Liver (tissue), 9 donors: ENCODE data around the gene DACH1. TPM values are rescaled to one million over a fixed set of nuclear protein-coding genes. Genes with fewer than 3 reads are reported as not detected.

Source experiments
- DNase-seq: peaks from one replicate; pipeline ENCODE4 v3.0.0-alpha.2; 2017; ENCODE audit warnings: low spot score
- H3K27ac ChIP-seq, 2 donors: one replicate each; pipeline ENCODE4 v1.7.0; 2013; ENCODE audit warnings: inconsistent platforms in 2 of 2, low read length in 2 of 2, control low read depth in 1 of 2, low read depth in 1 of 2, mild to moderate bottlenecking in 1 of 2
- H3K27me3 ChIP-seq, 4 donors: one replicate each; pipeline versions ENCODE4 v1.6.1 to v1.7.0; 2013; ENCODE audit warnings: low read length in 3 of 4, inconsistent platforms in 1 of 4, mild to moderate bottlenecking in 1 of 4, moderate library complexity in 1 of 4; ENCODE audit not compliant: control insufficient read depth in 4 of 4, insufficient read depth in 4 of 4
- H3K36me3 ChIP-seq, 4 donors: one replicate each; pipeline versions ENCODE4 v1.6.1 to v1.7.0; 2013; ENCODE audit warnings: low read length in 3 of 4, mild to moderate bottlenecking in 3 of 4, low read depth in 1 of 4, moderate library complexity in 1 of 4; ENCODE audit not compliant: control insufficient read depth in 4 of 4, insufficient read depth in 3 of 4
- H3K4me1 ChIP-seq, 4 donors: one replicate each; pipeline versions ENCODE4 v1.6.1 to v1.7.0; 2013; ENCODE audit warnings: low read length in 3 of 4, mild to moderate bottlenecking in 3 of 4, moderate library complexity in 1 of 4; ENCODE audit not compliant: control insufficient read depth in 4 of 4, insufficient read depth in 4 of 4
- H3K4me3 ChIP-seq, 3 donors: one replicate each; pipeline versions ENCODE4 v1.6.1 to v1.7.0; 2013; ENCODE audit warnings: low read length in 3 of 3, control low read depth in 1 of 3, low read depth in 1 of 3, mild to moderate bottlenecking in 1 of 3
- H3K9ac ChIP-seq, 2 donors: one replicate each; pipeline ENCODE4 v1.7.0; 2013; ENCODE audit warnings: low read length in 2 of 2, mild to moderate bottlenecking in 2 of 2, moderate library complexity in 2 of 2, control low read depth in 1 of 2, low read depth in 1 of 2
- H3K9me3 ChIP-seq, 4 donors: one replicate each; pipeline versions ENCODE4 v1.6.1 to v1.7.0; 2013; ENCODE audit warnings: low read length in 3 of 4; ENCODE audit not compliant: control insufficient read depth in 4 of 4
- ATF3 ChIP-seq: IDR thresholded peaks from 2 replicates; pipeline ENCODE4 v1.6.1; 2016; ENCODE audit warnings: antibody characterized with exemption
- CTCF ChIP-seq: fragments of 150-350 bp; IDR thresholded peaks from 2 replicates; pipeline ENCODE4 v1.5.1; 2017; ENCODE audit warnings: improper control_type of control experiment, low read depth, low read length; ENCODE audit not compliant: missing input control
- EGR1 ChIP-seq, 2 donors: IDR thresholded peaks; 2 replicates each; pipeline ENCODE4 v1.6.1; 2016 to 2018; ENCODE audit warnings: antibody characterized with exemption in 2 of 2, low read depth in 2 of 2
- FOXA1 ChIP-seq: IDR thresholded peaks from 2 replicates; pipeline ENCODE4 v1.6.1; 2016; ENCODE audit warnings: antibody characterized with exemption
- FOXA2 ChIP-seq: IDR thresholded peaks from 2 replicates; pipeline ENCODE4 v1.6.1; 2016; ENCODE audit warnings: antibody characterized with exemption
- GABPA ChIP-seq, 2 donors: IDR thresholded peaks in 1 of 2; conservative IDR thresholded peaks in 1 of 2; 2 replicates each; pipeline ENCODE4 v1.6.1; 2016; ENCODE audit warnings: antibody characterized with exemption in 2 of 2, mild to moderate bottlenecking in 1 of 2, moderate library complexity in 1 of 2
- HNF4A ChIP-seq, 2 donors: conservative IDR thresholded peaks; 2 replicates each; pipeline ENCODE4 v1.6.1; 2016; ENCODE audit warnings: antibody characterized with exemption in 2 of 2, mild to moderate bottlenecking in 2 of 2
- HNF4G ChIP-seq: IDR thresholded peaks from 2 replicates; pipeline ENCODE4 v1.6.1; 2016; ENCODE audit warnings: antibody characterized with exemption
- JUND ChIP-seq, 2 donors: IDR thresholded peaks; 2 replicates each; pipeline ENCODE4 v1.6.1; 2016; ENCODE audit warnings: antibody characterized with exemption in 2 of 2
- MAX ChIP-seq: IDR thresholded peaks from 2 replicates; pipeline ENCODE4 v1.6.1; 2016; ENCODE audit warnings: antibody characterized with exemption
- NR2F2 ChIP-seq: IDR thresholded peaks from 2 replicates; pipeline ENCODE4 v1.6.1; 2016; ENCODE audit warnings: antibody characterized with exemption
- RAD21 ChIP-seq, 2 donors: IDR thresholded peaks; 2 replicates each; pipeline ENCODE4 v1.6.1; 2016; ENCODE audit warnings: antibody characterized with exemption in 2 of 2, mild to moderate bottlenecking in 2 of 2
- REST ChIP-seq: IDR thresholded peaks from 2 replicates; pipeline ENCODE4 v1.6.1; 2016; ENCODE audit warnings: antibody characterized with exemption, mild to moderate bottlenecking
- RXRA ChIP-seq, 2 donors: IDR thresholded peaks; 2 replicates each; pipeline ENCODE4 v1.6.1; 2017 to 2018; ENCODE audit warnings: antibody characterized with exemption in 2 of 2, mild to moderate bottlenecking in 1 of 2
- SP1 ChIP-seq: IDR thresholded peaks from 2 replicates; pipeline ENCODE4 v1.6.1; 2018; ENCODE audit warnings: antibody characterized with exemption, mild to moderate bottlenecking
- TAF1 ChIP-seq: conservative IDR thresholded peaks from 2 replicates; pipeline ENCODE4 v1.6.1; 2016; ENCODE audit warnings: antibody characterized with exemption, mild to moderate bottlenecking
- YY1 ChIP-seq: IDR thresholded peaks from 2 replicates; pipeline ENCODE4 v1.6.1; 2016; ENCODE audit warnings: antibody characterized with exemption, mild to moderate bottlenecking
- ZBTB33 ChIP-seq: IDR thresholded peaks from 2 replicates; pipeline ENCODE4 v1.6.1; 2016; ENCODE audit warnings: antibody characterized with exemption
- WGBS: extraction: QIAGEN DNeasy Blood & Tissue Kit; methylation state at CpG from one replicate; pipeline ENCODE4 v1.1.7; 2013; 5-methylcytosine and 5-hydroxymethylcytosine counted together
- polyA plus RNA-seq, 2 donors: library from polyadenylated mRNA; stranded (reverse) in 1 of 2; unstranded in 1 of 2; fragments of 200-250 nt in 1 of 2; fragments of >200 nt in 1 of 2; fragmentation: Nextera tagmentation in 1 of 2; extraction: Ambion mirVana in 1 of 2; gene quantifications; one replicate each; pipeline versions ENCODE4 v1.2.1 to v1.2.3, GENCODE V29; 2013 to 2015
- total RNA-seq, 2 donors: library from RNA; depleted of rRNA; stranded (reverse); fragments of >200 nt; gene quantifications; one replicate each; pipeline ENCODE4 v1.2.3, GENCODE V29; 2014
- donor health status: healthy.
- donor health status: healthy.
- donor health status: healthy.
- donor health status: healthy.
- donor health status: healthy.

Gene DACH1
- total and polyA plus RNA-seq, 4 donors = 0.28 to 1.9 (median 0.77) TPM

GRCh38 chr13:71879129-71879535 lies 12.1 kb upstream of the DACH1 start:
- TF ChIP-seq CTCF (peak; percentile 44), GABPA (IDR thresholded peaks at IDR 0.05 in 1 of 2, conservative IDR thresholded peaks at IDR 0.05 in 1 of 2) (no peak), MAX (no peak), RAD21 (IDR thresholded peaks at IDR 0.05) (peak; percentile 81 to 83)
- WGBS = 6% methylated on average over 3 of the region's 3 CpGs
- Histone ChIP-seq H3K27me3 (no peaks in the 10 kb centered on the region), H3K9me3 (no peaks in the 10 kb centered on the region), H3K9ac (no peak overlapping the region), H3K36me3 (no peaks in the 10 kb centered on the region), H3K27ac (no peak overlapping the region), H3K4me1 (peaks cover 3 to 12% (median 9%) of the 10 kb centered on the region in 4 donors), H3K4me3 (peak overlapping the region in 1 of 3 donors; percentile 16)
- DNase-seq = no peak

GRCh38 chr13:71877256-71877653 lies 10.3 kb upstream of the DACH1 start:
- H3K9ac ChIP-seq = no peak overlapping the region
- TF ChIP-seq HNF4A (conservative IDR thresholded peaks at IDR 0.05) (no peak), JUND (IDR thresholded peaks at IDR 0.05) (no peak), EGR1 (IDR thresholded peaks at IDR 0.05; ENCODE audit: low read depth in 2 of 2) (no peak), FOXA2 (no peak), RXRA (IDR thresholded peaks at IDR 0.05) (no peak), REST (no peak), NR2F2 (no peak), ATF3 (no peak), SP1 (no peak), MAX (no peak), FOXA1 (no peak), HNF4G (no peak), ZBTB33 (no peak), GABPA (IDR thresholded peaks at IDR 0.05 in 1 of 2, conservative IDR thresholded peaks at IDR 0.05 in 1 of 2) (no peak), YY1 (no peak), RAD21 (IDR thresholded peaks at IDR 0.05) (no peak), TAF1 (no peak), CTCF (no peak)
- H3K27me3 ChIP-seq = no peaks in the 10 kb centered on the region
- no peaks in the 10 kb centered on the region for H3K9me3 ChIP-seq
- no peak for DNase-seq
- no peak overlapping the region for H3K4me3 ChIP-seq
- H3K36me3 ChIP-seq = no peaks in the 10 kb centered on the region
- peaks cover 3 to 12% (median 8%) of the 10 kb centered on the region in 4 donors for H3K4me1 ChIP-seq
- 55% methylated on average over 5 of the region's 5 CpGs for whole genome bisulfite sequencing
- no peak overlapping the region for H3K27ac ChIP-seq
